ENCODE data around the gene CH25H.
"Not testable (repeated sequence)": the region's sequence is repeated elsewhere in the genome, so short reads cannot be mapped to it uniquely, and the experiment has no call there.

CH25H gene

DNA sequence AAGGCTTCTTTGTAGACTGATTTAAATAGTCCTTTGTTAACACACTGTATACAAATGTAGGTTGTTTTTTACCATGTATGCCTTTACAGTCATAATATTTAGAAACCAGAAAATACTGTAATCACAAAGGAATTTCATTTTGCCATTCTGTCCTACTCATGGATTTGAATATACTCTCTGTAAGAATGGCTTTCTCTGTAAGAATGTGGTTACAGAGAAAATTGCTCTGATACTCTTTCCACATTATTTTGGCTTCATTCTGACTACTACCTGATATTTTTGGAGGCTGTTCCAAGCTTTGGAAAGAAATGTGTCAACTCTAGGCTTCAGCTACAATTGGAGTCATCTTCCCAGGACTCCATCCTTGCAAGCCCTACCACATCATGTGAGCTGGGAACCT lies 23.5 kb downstream of the CH25H start:
- no peak for DNase-seq (ENCODE audit: extremely low spot score)
- TF ChIP-seq ELF4 (IDR thresholded peaks at IDR 0.05) (no peak), SP1 (IDR thresholded peaks at IDR 0.05) (no peak), FOXA1 (IDR thresholded peaks at IDR 0.05) (no peak), ARNT (IDR thresholded peaks at IDR 0.05) (no peak), HDGF (IDR thresholded peaks at IDR 0.05; ENCODE audit: borderline replicate concordance) (no peak), LEF1 (IDR thresholded peaks at IDR 0.05; ENCODE audit: borderline replicate concordance) (no peak), CTBP1 (IDR thresholded peaks at IDR 0.05; ENCODE audit: borderline replicate concordance) (no peak)
- CTCF ChIA-PET, result no interaction called here
- POLR2A ChIA-PET, result no interaction called here

GRCh38 chr10:89182894-89183293 lies 24.2 kb downstream of the CH25H start:
- TF ChIP-seq BHLHE40 (IDR thresholded peaks at IDR 0.05; ENCODE audit: borderline replicate concordance), result no peak
- TF ChIP-seq TARDBP (IDR thresholded peaks at IDR 0.05), result no peak
- TF ChIP-seq FOXM1 (IDR thresholded peaks at IDR 0.05; ENCODE audit: borderline replicate concordance), result no peak
- TF ChIP-seq NFRKB (IDR thresholded peaks at IDR 0.05), result no peak
- no peak for TF ChIP-seq CTBP1 (IDR thresholded peaks at IDR 0.05; ENCODE audit: borderline replicate concordance)
- no peak for TF ChIP-seq L3MBTL2 (conservative IDR thresholded peaks at IDR 0.05)
- TF ChIP-seq FOXK2 (IDR thresholded peaks at IDR 0.05), result no peak
- no peak for TF ChIP-seq PKNOX1 (IDR thresholded peaks at IDR 0.05)
- no peak for TF ChIP-seq SUZ12 (IDR thresholded peaks at IDR 0.05)
- TF ChIP-seq ARNT (IDR thresholded peaks at IDR 0.05), result no peak
- TF ChIP-seq HDGF (IDR thresholded peaks at IDR 0.05; ENCODE audit: borderline replicate concordance), result no peak
- TF ChIP-seq ZNF384 (IDR thresholded peaks at IDR 0.05), result no peak
- no peak for TF ChIP-seq SP1 (IDR thresholded peaks at IDR 0.05)
- no peak for TF ChIP-seq FOXA1 (IDR thresholded peaks at IDR 0.05)
- TF ChIP-seq LEF1 (IDR thresholded peaks at IDR 0.05; ENCODE audit: borderline replicate concordance), result no peak
- CTCF ChIA-PET, result no interaction called here
- POLR2A ChIA-PET, result no interaction called here
- DNase-seq (ENCODE audit: extremely low spot score), result no peak

GRCh38 chr10:89175816-89176215 lies 31.3 kb downstream of the CH25H start:
- no peak for TF ChIP-seq CTBP1 (IDR thresholded peaks at IDR 0.05; ENCODE audit: borderline replicate concordance)
- no peak for TF ChIP-seq TARDBP (IDR thresholded peaks at IDR 0.05)
- TF ChIP-seq LEF1 (IDR thresholded peaks at IDR 0.05; ENCODE audit: borderline replicate concordance), result no peak
- TF ChIP-seq FOXA1 (IDR thresholded peaks at IDR 0.05), result no peak
- TF ChIP-seq HDGF (IDR thresholded peaks at IDR 0.05; ENCODE audit: borderline replicate concordance), result no peak
- no peak for TF ChIP-seq ZNF384 (IDR thresholded peaks at IDR 0.05)
- no peak for TF ChIP-seq BHLHE40 (IDR thresholded peaks at IDR 0.05; ENCODE audit: borderline replicate concordance)
- no peak for TF ChIP-seq L3MBTL2 (conservative IDR thresholded peaks at IDR 0.05)
- no peak for TF ChIP-seq SP1 (IDR thresholded peaks at IDR 0.05)
- no peak for TF ChIP-seq FOXK2 (IDR thresholded peaks at IDR 0.05)
- no peak for TF ChIP-seq ARNT (IDR thresholded peaks at IDR 0.05)
- TF ChIP-seq ELF4 (IDR thresholded peaks at IDR 0.05), result no peak
- no peak for TF ChIP-seq FOXM1 (IDR thresholded peaks at IDR 0.05; ENCODE audit: borderline replicate concordance)
- no peak for TF ChIP-seq SUZ12 (IDR thresholded peaks at IDR 0.05)
- no peak for TF ChIP-seq NFRKB (IDR thresholded peaks at IDR 0.05)
- TF ChIP-seq PKNOX1 (IDR thresholded peaks at IDR 0.05), result no peak
- no peak for DNase-seq (ENCODE audit: extremely low spot score)
- POLR2A ChIA-PET, result no interaction called here
- CTCF ChIA-PET, result no interaction called here

- ChIA-PET CTCF (no interaction called here), POLR2A (no interaction called here)
- DNase-seq (ENCODE audit: extremely low spot score), result no peak
- TF ChIP-seq ARNT (IDR thresholded peaks at IDR 0.05) (no peak), LEF1 (IDR thresholded peaks at IDR 0.05; ENCODE audit: borderline replicate concordance) (no peak), FOXA1 (IDR thresholded peaks at IDR 0.05) (no peak)
Observed at GRCh38 chr10:89173075-89173474, 34.0 kb downstream of the CH25H start.

- CTCF ChIA-PET, result no interaction called here
- DNase-seq (ENCODE audit: extremely low spot score), result no peak
- no peak for TF ChIP-seq SUZ12 (IDR thresholded peaks at IDR 0.05)
- no peak for TF ChIP-seq FOXA1 (IDR thresholded peaks at IDR 0.05)
- TF ChIP-seq TARDBP (IDR thresholded peaks at IDR 0.05), result no peak
- no peak for TF ChIP-seq NFRKB (IDR thresholded peaks at IDR 0.05)
- TF ChIP-seq ELF4 (IDR thresholded peaks at IDR 0.05), result no peak
- no peak for TF ChIP-seq BHLHE40 (IDR thresholded peaks at IDR 0.05; ENCODE audit: borderline replicate concordance)
- TF ChIP-seq LEF1 (IDR thresholded peaks at IDR 0.05; ENCODE audit: borderline replicate concordance), result no peak
- no peak for TF ChIP-seq FOXM1 (IDR thresholded peaks at IDR 0.05; ENCODE audit: borderline replicate concordance)
- TF ChIP-seq ARNT (IDR thresholded peaks at IDR 0.05), result no peak
- TF ChIP-seq ZNF384 (IDR thresholded peaks at IDR 0.05), result no peak
- TF ChIP-seq HDGF (IDR thresholded peaks at IDR 0.05; ENCODE audit: borderline replicate concordance), result no peak
- no peak for TF ChIP-seq L3MBTL2 (conservative IDR thresholded peaks at IDR 0.05)
- TF ChIP-seq CTBP1 (IDR thresholded peaks at IDR 0.05; ENCODE audit: borderline replicate concordance), result no peak
- no peak for TF ChIP-seq SP1 (IDR thresholded peaks at IDR 0.05)
- TF ChIP-seq PKNOX1 (IDR thresholded peaks at IDR 0.05), result no peak
- no peak for TF ChIP-seq FOXK2 (IDR thresholded peaks at IDR 0.05)
- POLR2A ChIA-PET, result no interaction called here
Observed at GRCh38 chr10:89171996-89172395, 35.1 kb downstream of the CH25H start.

GRCh38 chr10:89171263-89171872 lies 35.7 kb downstream of the CH25H start:
- ChIA-PET CTCF (no interaction called here), POLR2A (no interaction called here)
- TF ChIP-seq FOXK2 (IDR thresholded peaks at IDR 0.05), result no peak
- TF ChIP-seq CTBP1 (IDR thresholded peaks at IDR 0.05; ENCODE audit: borderline replicate concordance), result no peak
- TF ChIP-seq HDGF (IDR thresholded peaks at IDR 0.05; ENCODE audit: borderline replicate concordance), result no peak
- no peak for TF ChIP-seq ELF4 (IDR thresholded peaks at IDR 0.05)
- no peak for TF ChIP-seq ARNT (IDR thresholded peaks at IDR 0.05)
- TF ChIP-seq SP1 (IDR thresholded peaks at IDR 0.05), result no peak
- no peak for TF ChIP-seq NFRKB (IDR thresholded peaks at IDR 0.05)
- no peak for TF ChIP-seq PKNOX1 (IDR thresholded peaks at IDR 0.05)
- TF ChIP-seq TARDBP (IDR thresholded peaks at IDR 0.05), result no peak
- DNase-seq (ENCODE audit: extremely low spot score), result no peak

DNA sequence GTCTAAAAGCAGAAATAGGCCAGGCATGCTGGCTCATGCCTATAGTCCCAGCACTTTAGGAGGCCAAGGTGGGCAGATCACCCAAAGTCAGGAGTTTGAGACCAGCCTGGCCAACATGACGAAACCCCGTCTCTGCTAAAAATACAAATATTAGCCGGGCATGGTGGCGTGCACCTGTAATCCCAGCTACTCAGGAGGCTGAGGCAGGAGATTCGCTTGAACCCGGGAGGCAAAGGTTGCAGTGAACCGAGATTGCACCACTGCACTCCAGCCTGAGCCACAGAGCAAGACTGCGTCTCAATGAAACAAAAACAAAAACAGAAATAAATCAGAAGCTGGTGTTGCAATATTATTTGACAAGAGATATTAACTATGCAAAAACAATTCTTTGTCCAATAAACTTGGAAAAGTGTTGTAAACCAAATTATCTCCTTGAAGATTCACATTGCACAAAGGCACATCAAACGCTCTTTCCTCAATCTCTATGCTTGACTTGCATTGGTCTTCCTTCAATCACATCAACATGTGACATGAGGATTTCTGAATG lies 38.7 kb downstream of the CH25H start:
- DNase-seq (ENCODE audit: extremely low spot score); CTCF ChIA-PET; POLR2A ChIA-PET: not testable (repeated sequence)
